Fibroblast of pulmonary artery (primary cell): ENCODE data around the gene STPG3.

ENCODE experiments used
- DNase-seq: peaks from one replicate; pipeline ENCODE4 v3.0.0-alpha.2; 2010; ENCODE audit warnings: low read depth
- H3K4me3 ChIP-seq: replicated peaks from 2 replicates; pipeline ENCODE4 v1.5.1; 2011; ENCODE audit warnings: low read depth, mild to moderate bottlenecking, control low read depth, low read length, moderate library complexity
- CTCF ChIP-seq: IDR thresholded peaks from 2 replicates; pipeline ENCODE4 v1.5.1; 2011; ENCODE audit warnings: mild to moderate bottlenecking, control low read depth, low read length, inconsistent platforms; ENCODE audit errors: missing control alignments

STPG3 gene

GRCh38 chr9:137294091-137294680 lies 43.1 kb downstream of the STPG3 start:
- H3K4me3 ChIP-seq, result no peak overlapping the region
- peak; percentile 70 for DNase-seq

GRCh38 chr9:137294681-137295237 lies 43.7 kb downstream of the STPG3 start:
- peak; percentile 38 for TF ChIP-seq CTCF
- H3K4me3 ChIP-seq, result no peak overlapping the region
- DNase-seq, result peak; percentile 58

More at GRCh38 chr9:137294091-137294680, 43.1 kb downstream of the STPG3 start:
- TF ChIP-seq CTCF, result no peak

- H3K4me3 ChIP-seq, result peak overlapping the region; percentile 22
- TF ChIP-seq CTCF, result no peak
- peak; percentile 26 for DNase-seq
These were observed 44.2 kb downstream of the STPG3 start for GRCh38 chr9:137295238-137295811.

DNA sequence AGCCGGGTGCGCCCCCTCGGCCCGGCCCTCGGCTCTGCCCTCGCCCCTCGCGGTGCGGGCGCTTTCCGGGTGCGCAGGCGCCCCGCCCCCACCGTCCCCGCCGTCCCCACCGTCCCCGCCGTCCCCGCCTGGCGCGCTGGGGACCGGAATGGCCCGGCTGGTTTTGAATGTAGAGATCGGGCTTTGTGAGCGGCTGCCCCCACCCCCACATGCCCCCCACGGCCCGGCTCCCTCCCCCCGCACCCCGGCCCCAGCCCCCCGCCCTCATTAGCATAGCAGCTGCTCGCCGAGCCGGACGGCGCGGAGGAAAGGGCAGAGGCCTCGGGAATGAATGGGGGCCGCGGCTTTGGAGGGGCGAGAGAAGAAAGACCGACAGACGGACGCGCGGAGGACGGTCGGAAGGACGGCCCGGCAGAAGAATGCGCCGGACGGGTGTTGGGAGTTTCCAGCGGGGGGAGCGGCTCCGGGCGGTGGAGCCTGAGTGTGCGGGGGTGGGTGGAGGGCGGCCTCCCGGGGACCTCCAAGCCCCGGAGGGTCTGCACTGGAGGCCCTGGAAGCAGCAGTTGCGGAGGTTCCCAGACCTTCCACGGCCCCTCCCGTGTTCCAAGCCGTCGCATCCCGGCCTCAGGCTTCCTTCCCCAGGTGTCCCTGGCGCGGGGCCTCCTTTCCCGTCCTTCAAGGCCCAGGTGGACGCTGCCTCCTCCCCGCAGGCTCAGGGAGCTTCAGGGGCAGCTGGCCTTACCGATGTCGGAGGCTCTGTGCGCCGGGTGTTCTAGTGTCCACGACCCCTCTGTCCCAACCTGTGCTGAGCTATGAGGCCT lies 45.0 kb downstream of the STPG3 start:
- TF ChIP-seq CTCF, result no peak
- peak overlapping the region; percentile 51 for H3K4me3 ChIP-seq

DNA sequence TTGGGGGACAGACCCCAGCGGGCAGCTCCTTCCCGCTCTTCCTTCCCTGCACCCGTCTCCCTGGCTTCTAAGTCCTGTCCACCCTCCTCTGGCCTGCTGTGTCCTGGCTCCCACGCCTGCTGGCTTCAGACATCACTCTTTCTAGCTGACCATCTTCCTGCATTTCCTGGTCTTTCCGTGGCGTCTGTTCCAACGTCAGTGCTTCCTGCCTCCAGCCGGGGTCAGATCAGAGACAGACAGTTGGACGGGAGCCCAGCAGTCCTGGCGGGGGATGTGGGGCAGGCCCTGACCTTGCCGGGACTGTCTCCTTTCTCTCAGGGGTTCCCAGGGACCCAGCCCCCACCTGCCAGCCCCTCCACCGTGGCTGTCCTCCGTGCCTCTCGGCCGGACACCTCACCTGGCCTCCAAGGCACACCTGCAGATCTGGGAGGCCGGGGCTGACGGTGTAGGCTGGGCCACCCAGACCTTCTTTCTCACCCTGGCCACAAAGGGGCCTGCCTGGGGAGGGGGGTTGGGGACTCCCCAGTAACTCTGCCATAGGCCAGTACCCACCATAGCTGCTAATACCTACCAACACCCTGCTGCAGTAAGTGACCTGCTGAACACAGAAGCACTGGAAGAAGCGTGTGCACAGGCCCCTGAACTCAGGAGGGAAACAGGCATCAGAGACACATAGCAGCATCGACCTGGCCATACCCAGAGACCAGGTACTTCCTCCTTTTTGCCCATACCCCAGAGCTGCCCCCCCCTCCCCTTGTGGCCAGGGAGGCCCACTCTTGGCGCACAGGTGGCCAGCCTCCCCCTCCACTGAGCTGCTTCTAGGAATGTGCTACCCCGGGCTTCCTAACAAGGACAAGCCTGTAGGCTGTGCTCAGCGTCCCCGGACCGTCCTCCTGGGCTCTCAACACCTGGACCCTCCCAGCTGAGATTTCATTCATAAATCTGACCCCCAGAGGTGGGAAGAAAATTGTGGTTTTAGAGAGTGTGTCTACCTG lies 45.9 kb downstream of the STPG3 start:
- H3K4me3 ChIP-seq, result peak overlapping the region; percentile 51
- peak; percentile 91 for DNase-seq
- no peak for TF ChIP-seq CTCF

More for the DNA sequence above, 45.0 kb downstream of the STPG3 start:
- no peak for DNase-seq

DNA sequence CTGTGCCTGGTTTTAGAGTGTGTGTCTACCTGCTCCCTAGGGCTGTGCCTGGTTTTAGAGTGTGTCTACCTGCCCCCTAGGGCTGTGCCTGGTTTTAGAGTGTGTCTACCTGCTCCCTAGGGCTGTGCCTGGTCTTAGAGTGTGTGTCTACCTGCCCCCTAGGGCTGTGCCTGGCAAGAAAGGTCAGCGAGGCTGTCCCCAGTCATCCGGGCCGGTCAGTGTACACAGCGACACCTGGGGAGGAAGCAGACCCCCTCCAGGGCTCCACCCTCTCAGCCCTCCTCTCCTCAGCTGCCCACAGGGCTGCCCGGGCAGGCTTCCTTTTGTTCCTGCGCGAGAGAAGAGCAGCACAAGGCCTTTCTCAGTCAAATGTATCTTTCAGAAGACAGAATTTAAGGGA lies 46.9 kb downstream of the STPG3 start:
- no peak for DNase-seq
- H3K4me3 ChIP-seq, result no peak overlapping the region
- no peak for TF ChIP-seq CTCF
